Brain microvascular endothelial cell (primary cell): ENCODE measurements around the gene TOX3.

Source experiments
- DNase-seq: peaks from one replicate; pipeline ENCODE4 v3.0.0-alpha.2; 2020
- H3K27ac ChIP-seq: fragments of 250-450 bp; sonication (Bioruptor Pico); 2 replicates; pipeline ENCODE4 v1.5.1; 2020; ENCODE audit warnings: mild to moderate bottlenecking, moderate library complexity
- H3K27me3 ChIP-seq: fragments of 250-450 bp; sonication (Bioruptor Pico); replicated peaks from 2 replicates; pipeline ENCODE4 v1.5.1; 2020; ENCODE audit warnings: mild to moderate bottlenecking
- H3K36me3 ChIP-seq: fragments of 250-450 bp; sonication (Bioruptor Pico); replicated peaks from 2 replicates; pipeline ENCODE4 v1.5.1; 2020; ENCODE audit warnings: mild to moderate bottlenecking
- H3K4me3 ChIP-seq: 2 replicates; pipeline ENCODE4 v1.5.1; 2011; ENCODE audit warnings: low read depth, mild to moderate bottlenecking, control low read depth, low read length, moderate library complexity
- in situ Hi-C: cut with HindIII; loops from 2 replicates; pipeline ENCODE4 v1.10.0; 2017; ENCODE audit warnings: low sequenced_read_pairs, low pct_ligation_motif_present
- TF ChIP-seq, protein P1 (sequence below): IDR thresholded peaks from 2 replicates; pipeline ENCODE4 v1.5.1; 2011; ENCODE audit warnings: low read depth, mild to moderate bottlenecking, moderate library complexity, low read length, control low read depth, inconsistent platforms; ENCODE audit errors: missing control alignments

Gene TOX3

DNA sequence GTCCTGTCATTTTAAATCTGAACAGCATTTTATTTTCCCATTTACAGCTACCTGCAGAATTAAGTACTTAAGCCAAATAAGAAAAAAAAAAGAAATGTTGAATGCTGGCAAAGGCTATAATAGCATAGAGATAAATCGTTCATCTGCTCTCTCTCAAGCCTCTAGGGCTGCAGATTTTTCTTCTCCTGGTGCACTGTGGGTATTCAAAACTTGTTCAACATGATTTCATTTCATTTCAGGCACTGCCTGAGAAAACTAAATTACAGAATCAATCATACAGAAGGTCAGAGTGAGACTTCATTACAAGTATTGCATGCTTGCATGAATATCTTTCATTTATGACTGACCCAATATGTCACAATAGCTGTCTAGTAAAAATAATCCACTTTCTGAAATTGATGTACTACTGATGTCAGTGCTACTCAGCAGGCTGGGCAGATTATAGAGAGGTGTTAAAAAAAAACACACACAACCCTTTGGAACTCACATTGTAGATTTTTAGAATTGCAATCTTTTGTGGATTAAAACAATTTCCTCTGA lies 86.2 kb downstream of the TOX3 start:
- Histone ChIP-seq H3K27ac (no peak overlapping the region), H3K36me3 (no peaks in the 10 kb centered on the region), H3K4me3 (no peak overlapping the region), H3K27me3 (no peaks in the 10 kb centered on the region)
- in situ Hi-C loops = no loop called here
- no peak for DNase-seq
- TF ChIP-seq, protein P1, sequence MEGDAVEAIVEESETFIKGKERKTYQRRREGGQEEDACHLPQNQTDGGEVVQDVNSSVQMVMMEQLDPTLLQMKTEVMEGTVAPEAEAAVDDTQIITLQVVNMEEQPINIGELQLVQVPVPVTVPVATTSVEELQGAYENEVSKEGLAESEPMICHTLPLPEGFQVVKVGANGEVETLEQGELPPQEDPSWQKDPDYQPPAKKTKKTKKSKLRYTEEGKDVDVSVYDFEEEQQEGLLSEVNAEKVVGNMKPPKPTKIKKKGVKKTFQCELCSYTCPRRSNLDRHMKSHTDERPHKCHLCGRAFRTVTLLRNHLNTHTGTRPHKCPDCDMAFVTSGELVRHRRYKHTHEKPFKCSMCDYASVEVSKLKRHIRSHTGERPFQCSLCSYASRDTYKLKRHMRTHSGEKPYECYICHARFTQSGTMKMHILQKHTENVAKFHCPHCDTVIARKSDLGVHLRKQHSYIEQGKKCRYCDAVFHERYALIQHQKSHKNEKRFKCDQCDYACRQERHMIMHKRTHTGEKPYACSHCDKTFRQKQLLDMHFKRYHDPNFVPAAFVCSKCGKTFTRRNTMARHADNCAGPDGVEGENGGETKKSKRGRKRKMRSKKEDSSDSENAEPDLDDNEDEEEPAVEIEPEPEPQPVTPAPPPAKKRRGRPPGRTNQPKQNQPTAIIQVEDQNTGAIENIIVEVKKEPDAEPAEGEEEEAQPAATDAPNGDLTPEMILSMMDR = no peak

GRCh38 chr16:52456368-52456767 lies 90.6 kb downstream of the TOX3 start:
- Histone ChIP-seq H3K27me3 (no peaks in the 10 kb centered on the region), H3K4me3 (no peak overlapping the region), H3K27ac (no peak overlapping the region), H3K36me3 (no peaks in the 10 kb centered on the region)
- in situ Hi-C loops = no loop called here
- TF ChIP-seq, protein P1 = no peak
- DNase-seq = no peak

GRCh38 chr16:52455549-52456277 lies 91.2 kb downstream of the TOX3 start:
- in situ Hi-C loops = no loop called here
- Histone ChIP-seq H3K36me3 (no peaks in the 10 kb centered on the region), H3K27ac (no peak overlapping the region), H3K4me3 (no peak overlapping the region), H3K27me3 (no peaks in the 10 kb centered on the region)
- TF ChIP-seq, protein P1 = no peak
- no peak for DNase-seq

- TF ChIP-seq, protein P1 = no peak
- no peak for DNase-seq
- H3K36me3 ChIP-seq = no peaks in the 10 kb centered on the region
- no peak overlapping the region for H3K4me3 ChIP-seq
- no peak overlapping the region for H3K27ac ChIP-seq
- no peaks in the 10 kb centered on the region for H3K27me3 ChIP-seq
- in situ Hi-C loops = no loop called here
Observed at GRCh38 chr16:52453644-52454043, 93.3 kb downstream of the TOX3 start.

- Histone ChIP-seq H3K4me3 (no peak overlapping the region), H3K36me3 (no peaks in the 10 kb centered on the region), H3K27ac (no peak overlapping the region), H3K27me3 (no peaks in the 10 kb centered on the region)
- in situ Hi-C loops = no loop called here
- DNase-seq = no peak
- TF ChIP-seq, protein P1 = no peak
Observed at GRCh38 chr16:52451971-52452421, 94.9 kb downstream of the TOX3 start.
